HG02943 (cell line): ENCODE results near the gene NEMP1.
"Not testable (repeated sequence)": the region's sequence is repeated elsewhere in the genome, so short reads cannot be mapped to it uniquely, and the experiment has no call there.

Experiments used
- ATAC-seq: cut with Tn5 transposase; IDR thresholded peaks from one replicate; pipeline ENCODE4 v1.9.1; 2021; ENCODE audit warnings: mild to moderate bottlenecking, low read depth, moderate library complexity; ENCODE audit not compliant: unreplicated experiment

The NEMP1 gene

DNA sequence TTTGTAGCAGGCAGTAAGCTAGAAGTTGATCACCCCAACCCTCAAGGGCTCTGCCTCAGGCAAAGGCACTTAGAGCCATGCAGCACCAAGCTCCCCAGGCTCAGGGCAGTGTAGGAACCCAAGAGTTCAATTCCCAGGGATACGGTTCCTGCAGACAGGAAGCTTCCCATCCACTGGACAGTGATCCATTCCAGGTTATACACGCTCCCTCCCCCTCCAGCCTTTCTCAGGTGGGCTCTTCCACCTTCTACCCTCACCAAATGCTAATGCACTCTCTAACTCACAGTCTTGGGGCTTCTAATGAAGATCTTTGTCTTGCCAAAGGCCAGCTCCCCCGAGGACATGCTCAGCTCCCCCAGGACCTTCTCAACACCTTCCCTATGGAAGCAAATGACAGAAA is 41.3 kb downstream of the NEMP1 start:
- ATAC-seq: no peak

DNA sequence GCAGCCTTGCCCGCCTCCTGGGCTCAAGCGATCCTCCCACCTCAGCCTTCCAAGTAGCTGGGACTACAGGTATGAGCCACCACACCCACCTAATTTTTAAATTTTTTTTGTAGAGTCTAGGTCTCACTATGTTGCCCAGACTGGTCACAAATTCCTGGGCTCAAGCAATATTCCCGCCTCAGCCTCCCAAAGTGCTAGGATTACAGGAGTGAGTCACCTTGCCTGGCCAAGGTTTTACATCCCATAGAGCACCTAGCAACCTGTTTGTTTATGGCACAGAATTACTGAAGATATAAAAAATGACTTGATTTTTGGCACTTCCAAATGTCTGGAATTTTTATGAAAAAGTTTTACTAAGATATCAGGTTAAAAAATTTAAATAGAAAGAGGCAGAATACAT is 45.2 kb downstream of the NEMP1 start:
- ATAC-seq: no peak

DNA sequence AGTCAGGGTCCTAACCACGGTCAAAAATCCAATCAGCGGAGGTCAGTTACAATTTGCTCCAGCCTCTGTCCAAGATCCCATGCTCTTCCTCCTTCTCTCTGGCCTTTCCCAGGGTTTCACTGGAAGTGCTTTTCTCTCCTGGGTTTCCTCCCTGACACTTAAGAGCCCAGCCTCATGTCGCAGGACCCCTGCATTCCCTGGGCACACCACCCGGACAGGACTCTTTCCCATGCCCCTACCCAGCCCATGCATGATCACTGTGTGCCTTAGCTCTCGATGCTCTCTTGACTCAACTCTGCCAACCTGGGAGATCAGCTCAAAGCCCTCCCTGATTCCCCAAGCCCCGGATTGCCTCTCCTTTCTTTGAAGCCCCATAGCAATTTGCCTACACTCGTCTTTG is 46.8 kb downstream of the NEMP1 start:
- ATAC-seq: no peak

DNA sequence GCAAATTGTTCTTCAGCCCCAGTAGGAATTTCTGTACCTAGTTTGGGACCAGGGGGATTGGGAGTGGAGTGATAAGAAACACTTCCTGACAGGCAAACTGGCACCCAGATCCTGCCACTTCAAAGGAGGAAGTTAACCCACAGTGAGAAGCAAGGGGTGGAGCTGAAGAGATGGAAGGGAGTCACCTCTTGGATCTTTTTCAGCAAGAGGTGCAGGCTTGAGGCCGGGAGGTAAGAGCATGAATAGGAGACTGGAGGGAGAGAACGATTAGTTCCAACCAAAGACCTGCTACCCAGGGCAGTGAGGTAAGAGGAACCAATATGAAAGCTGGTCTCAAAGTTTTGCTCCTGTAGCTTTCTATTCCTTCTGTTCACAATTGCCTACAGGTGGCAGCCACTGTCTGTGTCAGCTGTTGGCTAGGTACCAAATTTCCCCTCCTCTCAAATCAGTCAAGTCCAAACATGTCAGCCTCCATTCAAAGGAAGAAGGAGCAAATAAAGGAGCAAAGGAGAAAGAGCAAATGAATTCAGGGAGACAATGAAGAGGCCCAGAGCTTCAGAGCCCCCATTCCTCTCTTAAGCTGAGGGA is 47.4 kb downstream of the NEMP1 start:
- ATAC-seq: no peak

DNA sequence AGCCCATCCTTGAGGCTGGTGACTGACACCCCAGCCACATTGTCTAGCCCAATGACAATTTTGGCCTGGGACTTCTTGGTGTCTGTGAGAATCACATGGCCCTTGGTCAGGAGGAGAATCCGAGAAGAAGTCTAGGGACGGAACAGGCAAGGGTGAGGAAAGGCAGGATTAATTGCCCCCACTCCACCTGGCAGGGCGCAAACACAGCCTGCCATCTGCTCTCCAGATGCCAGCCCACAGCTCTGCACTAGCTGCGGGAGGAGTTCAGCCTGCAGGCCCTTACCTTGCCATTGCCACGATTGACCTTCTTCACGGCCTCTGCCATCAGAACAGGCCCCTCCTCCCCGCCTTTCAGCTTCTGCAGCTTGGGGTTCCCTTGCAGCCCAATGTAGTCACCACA is 49.1 kb downstream of the NEMP1 start:
- ATAC-seq: no peak

DNA sequence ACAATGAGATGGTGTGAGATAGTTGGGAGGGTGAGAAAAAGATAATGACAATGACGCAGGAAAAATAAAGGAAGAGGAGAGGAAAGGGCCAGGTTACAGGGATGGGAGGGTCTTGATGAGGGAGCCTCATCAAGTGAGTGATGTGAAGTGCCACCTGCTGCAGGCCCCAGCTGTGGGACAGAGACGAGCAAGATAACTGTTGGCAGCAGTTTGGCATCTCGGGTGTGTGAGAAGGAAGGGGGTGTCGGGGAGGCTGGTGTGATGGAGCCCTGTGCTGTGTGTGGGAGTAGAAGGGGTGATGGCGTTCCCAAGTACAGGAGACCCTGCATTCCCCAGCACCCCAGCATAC is 50.8 kb downstream of the NEMP1 start:
- no peak for ATAC-seq

DNA sequence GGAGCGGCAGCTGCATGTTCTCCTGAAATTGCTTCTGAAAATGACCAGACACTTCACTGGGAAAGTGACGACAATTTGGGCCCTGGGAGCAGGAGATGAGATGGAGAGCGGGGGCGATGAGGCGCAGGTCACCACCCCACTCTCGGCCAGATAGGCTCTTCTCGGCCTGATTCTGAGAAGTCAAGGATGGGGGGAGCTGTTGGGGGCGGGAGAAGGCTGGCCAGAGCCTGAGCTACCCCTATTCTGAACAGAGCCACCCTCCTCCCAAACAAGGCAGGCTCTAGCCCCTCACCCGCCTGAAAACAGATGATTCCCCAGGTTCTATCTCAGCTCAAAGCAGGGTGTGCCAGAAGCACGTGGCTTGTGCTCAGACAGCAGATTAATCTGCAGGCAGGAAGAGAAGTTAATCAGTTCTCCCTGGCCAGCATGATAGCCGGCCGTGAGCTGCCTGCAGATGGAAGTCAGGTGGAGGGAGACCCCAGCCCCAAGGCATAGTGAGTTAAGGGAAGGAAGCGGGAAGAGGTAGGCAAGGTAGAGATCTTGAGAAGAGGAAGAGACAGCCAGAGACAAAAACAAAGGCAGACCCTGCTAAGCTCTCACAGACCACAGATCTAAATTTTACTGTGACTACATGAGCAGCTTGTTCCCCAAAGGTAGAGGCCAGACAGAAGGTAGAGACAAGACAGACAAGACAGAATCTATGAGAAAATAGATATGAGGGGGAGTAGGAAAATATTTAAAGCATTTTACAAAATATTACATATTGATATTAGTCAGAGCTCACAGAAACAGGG is 51.4 kb downstream of the NEMP1 start:
- no peak for ATAC-seq

DNA sequence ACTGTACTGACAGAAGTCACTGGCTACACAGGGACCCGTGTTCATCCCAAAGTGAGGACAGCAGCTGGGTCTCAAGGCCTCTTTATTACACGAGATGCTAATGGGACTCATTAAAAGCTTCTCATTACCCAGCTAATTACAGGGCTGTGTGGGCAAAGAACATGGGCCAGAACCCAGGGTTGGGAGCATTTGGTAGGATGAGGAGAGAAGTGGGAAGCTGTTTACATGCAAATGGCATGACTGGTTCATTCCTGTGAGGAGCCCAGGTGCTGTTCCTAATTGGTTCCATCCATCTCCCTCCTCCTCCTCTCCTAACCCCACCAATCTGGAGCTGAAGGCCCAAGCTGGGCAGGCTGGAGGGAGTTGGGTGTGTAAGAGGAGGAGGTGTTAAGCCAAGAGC is 53.4 kb downstream of the NEMP1 start:
- ATAC-seq: no peak

DNA sequence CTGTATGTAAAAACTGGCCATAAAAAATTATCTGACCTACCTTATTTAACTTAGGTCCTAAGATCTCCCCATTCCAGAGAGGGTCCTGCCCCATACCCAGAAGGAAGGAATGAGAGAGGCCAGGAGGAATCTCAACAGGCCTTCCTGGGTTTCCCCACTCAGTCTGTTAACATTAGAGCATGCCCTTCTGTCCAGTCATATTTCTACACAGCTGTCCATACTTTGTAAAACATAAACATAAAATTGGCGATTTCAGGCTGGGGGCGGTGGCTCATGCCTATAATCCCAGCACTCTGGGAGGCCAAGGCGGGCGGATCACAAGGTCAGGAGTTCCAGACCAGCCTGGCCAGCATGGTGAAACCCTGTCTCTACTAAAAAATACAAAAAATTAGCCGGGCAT is 56.3 kb downstream of the NEMP1 start:
- not testable (repeated sequence) for ATAC-seq

DNA sequence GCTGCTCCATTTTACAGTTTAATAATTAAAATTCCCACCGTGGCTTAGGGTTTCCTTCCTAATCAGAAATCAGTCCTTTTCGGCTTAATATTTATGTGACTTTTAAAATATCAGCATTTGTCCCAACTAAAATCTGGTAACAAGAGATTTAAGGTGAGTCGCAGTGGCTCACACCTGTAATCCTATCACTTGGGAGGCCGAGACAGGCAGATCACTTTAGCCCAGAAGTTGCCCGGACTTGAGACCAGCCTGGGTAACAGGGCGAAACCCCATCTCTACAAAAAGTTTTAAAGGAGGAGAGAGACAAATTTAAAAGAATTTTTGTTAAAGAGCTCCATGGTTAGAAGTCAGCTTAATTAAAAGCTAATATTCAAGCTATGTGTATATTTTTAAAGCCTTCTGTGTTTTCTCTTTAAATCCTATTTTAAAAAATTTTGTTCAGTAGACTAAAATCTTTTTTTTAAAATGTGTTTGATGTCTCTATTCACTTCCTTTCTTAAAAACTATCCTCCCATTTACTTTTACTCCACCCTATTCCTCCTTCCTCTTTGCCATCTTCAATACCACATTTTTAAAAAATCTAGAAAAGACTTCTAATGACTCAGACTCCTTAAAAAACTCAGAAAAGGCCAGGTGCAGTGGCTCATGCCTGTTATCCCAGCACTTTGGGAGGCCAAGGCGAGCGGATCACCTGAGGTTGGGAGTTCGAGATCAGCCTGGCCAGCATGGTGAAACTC is 58.4 kb downstream of the NEMP1 start:
- ATAC-seq: no peak

DNA sequence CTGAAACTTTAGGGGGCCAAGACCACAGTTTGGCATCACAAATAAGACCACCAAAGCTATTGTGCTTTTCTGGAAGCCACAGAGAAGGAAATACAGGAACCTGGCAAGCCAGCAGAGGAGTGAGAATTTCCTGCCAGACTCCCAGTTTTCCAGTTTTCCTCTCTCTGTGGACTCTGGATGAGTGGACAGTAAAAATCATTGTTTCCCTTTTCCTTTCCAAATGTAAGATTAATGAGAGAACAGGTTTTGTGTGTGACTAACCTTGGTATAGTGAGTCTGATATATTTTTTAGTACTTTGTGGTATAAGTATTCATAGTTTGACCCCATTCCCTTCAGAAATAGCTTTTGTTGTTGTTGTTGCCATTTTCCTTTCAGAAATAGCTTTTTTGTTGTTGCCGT is 59.7 kb downstream of the NEMP1 start:
- no peak for ATAC-seq

DNA sequence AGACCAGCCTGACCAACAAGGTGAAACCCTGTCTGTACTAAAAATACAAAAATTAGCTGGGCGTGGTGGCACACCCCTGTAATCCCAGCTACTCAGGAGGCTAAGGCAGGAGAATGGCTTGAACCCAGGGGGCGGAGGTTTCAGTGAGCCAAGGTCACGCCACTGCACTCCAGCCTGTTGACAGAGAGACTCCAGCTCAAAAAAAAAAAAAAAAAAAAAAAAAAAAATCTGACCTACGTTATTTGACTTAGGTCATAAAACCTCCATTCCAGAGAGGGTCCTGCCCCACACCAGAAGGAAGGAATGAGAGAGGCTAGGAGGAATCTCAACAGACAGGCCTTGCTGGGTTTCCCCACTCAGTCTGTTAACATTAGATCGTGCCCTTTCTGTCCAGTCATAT is 60.2 kb downstream of the NEMP1 start:
- not testable (repeated sequence) for ATAC-seq

DNA sequence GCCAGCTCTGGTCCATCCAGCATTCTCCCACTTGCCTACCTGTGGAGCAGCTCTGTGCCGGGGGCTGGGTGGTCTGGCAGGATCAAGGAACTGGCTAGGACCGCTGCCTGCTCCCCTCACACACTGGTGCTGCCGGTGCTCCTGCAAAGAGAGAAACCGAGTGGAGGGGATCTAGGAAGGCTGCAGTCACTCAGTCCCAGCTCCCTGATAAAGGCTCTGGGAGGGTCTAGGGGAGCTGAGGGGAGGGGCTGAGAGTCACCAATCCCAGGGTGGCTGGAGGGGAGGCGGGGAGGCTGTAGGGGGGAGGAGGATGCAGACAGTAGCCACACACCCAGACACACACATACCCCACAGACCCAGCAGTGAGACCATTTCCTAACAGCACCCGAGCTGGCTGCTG is 62.2 kb downstream of the NEMP1 start, which contains the start of gene TAC3:
TSS of gene TAC3 (minus strand) at position 182 of the 400 bp plus-strand sequence. CDS start 732 bp downstream, outside the sequence.
- ATAC-seq: no peak

DNA sequence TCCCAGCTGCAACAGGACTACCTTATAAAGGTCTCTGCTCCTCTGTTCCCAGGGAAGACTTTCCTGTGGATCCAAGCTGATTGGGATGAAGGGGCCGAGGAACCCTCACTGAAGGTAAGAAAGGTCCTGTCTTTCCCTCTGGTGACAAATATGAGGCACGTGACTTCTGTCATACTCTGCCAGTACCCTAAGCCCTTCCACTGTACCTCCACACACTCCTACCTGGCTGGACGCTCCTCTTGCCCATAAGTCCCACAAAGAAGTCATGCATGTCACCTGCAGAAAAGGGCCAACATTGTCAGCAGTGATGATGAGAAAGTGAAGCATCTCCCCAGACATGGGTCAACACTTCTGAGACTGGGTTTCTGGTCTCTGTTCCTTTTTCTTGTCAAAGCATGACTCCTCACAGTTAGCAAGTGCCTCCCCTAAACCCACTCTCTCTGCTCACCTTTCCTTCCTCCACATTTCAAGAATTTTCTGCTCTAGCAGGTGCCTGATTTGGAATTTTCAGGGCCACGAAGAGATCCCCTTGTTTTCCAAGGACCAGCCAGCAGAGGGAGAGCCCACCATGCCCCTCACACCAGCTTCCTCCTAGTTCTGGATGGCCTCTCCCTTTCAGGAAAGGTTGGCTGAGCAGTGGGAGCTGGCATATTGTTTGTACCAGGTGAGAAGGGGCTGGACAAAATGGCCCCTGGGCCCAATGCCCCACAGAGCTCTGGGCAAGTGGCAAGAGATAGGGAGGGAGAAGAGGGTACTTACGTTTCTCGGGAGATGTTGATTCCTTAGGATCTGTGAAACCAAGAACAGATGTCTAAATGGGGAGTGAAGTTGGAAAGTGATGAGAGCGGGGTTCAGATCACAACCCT is 65.8 kb downstream of the NEMP1 start:
- no peak for ATAC-seq

DNA sequence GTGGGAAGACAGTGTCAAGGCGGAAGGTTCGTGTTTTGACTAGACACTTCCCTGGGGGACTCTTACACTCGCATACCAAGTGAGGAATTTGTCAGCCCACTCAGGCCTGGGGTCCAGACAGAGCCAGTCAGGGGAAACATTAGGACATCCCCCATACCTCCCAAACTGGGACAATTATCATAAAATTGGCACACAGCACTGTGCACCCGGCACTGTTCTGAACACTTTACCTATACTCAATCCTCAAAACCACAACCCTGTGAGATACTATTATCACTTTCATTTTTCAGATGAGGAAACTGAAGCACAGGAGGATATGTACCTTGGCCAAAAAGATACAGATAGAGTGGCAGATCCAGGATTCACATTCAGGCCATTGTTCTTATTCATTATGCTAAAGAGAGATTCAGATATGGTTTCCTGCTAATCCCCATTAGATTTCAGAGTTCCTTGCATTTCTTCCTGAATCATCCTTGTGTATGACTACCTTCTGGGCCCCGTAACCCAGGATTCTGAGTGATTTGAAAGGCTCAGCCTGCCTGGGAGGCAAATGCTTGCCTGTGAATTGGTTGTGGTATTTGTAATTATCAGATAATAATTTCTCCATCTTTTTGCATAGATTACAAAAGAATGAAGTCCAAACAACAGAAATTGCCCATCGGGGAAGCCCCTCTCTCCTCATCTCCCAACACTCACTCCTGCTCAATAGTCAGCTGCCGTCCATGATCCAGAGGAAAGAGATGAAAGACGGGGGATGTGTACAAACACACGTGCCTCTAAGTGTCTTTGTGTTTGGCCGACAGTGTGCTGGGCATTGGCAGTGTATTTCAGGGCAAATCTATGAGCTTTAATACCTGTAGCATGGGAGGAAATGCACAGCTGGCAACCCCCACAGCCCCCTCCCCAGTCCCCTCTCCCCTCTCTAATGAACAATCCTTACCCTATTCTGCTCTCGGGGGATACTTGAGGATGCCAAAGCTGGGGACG is 66.9 kb downstream of the NEMP1 start:
- no peak for ATAC-seq

DNA sequence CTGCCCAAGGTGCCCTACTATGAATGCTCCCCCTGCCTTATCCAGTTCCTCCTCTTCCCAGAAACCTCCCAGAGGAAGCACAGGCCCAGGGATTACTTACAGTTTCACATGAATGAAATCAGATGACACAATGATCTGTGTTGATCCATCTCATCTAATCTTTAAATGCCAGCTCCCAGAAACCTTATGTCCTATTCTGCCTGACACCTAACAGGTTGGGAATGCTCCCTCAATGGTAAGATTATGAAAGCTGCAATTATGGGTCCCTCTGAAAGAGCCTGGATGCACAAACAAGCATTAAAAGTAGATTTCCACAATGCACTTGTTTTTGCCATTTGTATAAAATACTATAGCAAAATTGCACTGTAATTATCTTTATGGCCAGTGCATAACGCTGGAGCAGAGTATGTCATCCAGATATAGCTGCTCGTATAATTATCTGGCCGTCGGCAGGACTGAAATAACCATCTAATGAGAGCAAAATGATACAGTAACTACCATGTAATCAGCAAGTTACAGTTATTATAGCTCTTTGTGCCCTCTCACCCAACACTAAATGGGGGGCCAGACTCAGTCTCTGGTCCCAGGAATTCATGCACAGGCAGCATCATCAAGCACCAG is 67.9 kb downstream of the NEMP1 start:
- ATAC-seq: no peak

DNA sequence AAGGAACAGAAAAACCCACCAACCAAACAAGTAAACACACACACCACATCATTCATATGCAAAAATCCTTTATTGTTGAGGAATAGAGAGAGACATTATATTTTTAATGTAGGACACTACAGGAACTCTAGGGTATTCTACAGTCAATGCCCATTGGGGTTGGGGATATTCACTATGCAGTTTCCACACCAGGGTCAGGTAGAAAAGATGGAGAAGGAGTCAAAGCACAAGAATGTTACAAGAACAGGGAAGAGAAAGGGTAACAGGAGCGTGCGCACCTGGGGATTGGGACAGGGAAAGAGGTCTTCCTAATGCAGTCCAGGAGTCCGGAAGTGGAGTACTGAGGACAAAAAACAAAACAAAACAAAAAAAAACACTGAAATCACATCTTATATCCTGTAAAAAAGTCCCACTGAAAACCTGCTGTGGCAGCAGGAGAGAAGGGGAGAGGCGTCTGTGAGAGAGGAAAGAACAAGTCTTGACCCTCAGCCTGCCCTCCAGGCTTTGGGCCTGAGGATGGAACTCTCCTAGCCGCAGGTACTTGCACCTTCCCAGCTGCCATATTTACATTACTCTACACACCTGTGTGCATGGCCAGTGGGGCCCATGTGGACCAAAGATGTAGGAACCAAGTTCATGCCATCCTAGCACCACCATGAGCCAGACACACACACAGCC is 68.5 kb downstream of the NEMP1 start:
- ATAC-seq: no peak

DNA sequence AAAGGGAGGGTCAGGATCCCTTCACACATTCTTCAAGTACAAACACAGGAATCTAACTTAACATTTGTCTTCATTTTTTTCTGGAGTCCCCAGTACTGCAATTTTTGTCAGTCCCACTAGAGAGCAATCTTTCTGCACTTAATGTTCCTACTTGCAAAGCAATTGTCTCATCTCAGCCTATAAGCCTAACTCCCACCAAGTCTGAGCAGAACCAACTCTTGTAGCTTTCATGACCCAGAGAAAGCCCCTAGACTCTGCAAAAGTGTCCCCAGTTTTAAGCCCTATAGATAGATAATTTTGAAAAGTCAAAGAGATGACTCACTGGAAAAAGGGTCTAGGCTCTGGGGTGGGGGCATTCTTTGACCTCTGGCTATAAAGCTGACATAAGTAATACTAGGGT is 70.4 kb downstream of the NEMP1 start:
- ATAC-seq: no peak
